K562 (cell line): ENCODE measurements around the gene SCRN1. TPM values are rescaled to one million over a fixed set of nuclear protein-coding genes. Genes with fewer than 3 reads are reported as not detected.

Source experiments
- ATAC-seq: fragments of 200-7000 bp; cut with Tn5 transposase; 3 replicates; pipeline ENCODE4 v1.9.1; 2020; ENCODE audit warnings: moderate library complexity
- BruUV-seq: library from RNA; stranded (reverse); fragments of 400-500 nt; replicated peaks from 2 replicates; lab custom pipeline; 2021; lab: Mats Ljungman, UMichigan
- CTCF ChIA-PET: fragments of 300-600 bp; formaldehyde crosslinking; extraction: SDS; loops from one replicate; lab custom pipeline; 2021; ENCODE audit warnings: low intra/inter-chr PET ratio; lab: Yijun Ruan, JAX
- POLR2A ChIA-PET: fragments of 300-600, 350-650 bp; sonication (Branson Sonifier 250); formaldehyde crosslinking; extraction: SDS; loops from one replicate; lab custom pipeline; 2021; ENCODE audit warnings: antibody characterized with exemption, inconsistent platforms; lab: Yijun Ruan, JAX
- DNase-seq, 4 experiments: peaks; one replicate each; pipeline versions ENCODE4 v3.0.0 to v3.0.0-alpha.2; 2011 to 2018; ENCODE audit warnings: low spot score in 3 of 4, mixed read lengths in 3 of 4; ENCODE audit errors: extremely low read depth in 1 of 4
- FAIRE-seq: peaks from 2 replicates; lab custom pipeline; 2011; peaks lifted over from hg19 to GRCh38; lab: Jason Lieb, UNC
- H2AFZ ChIP-seq: 2 replicates; pipeline ENCODE4 v1.6.0; 2011; ENCODE audit warnings: low read depth, low read length, control low read depth, inconsistent platforms
- H3K27ac ChIP-seq: fragments of 200-600 bp; 3 replicates; pipeline ENCODE4 v1.8.0; 2011; ENCODE audit warnings: low read depth, mild to moderate bottlenecking, control low read depth, inconsistent platforms, low read length, moderate library complexity, mixed read lengths; ENCODE audit errors: extremely low read depth
- H3K27me3 ChIP-seq, 2 experiments: fragments of 300-600 bp in 1 of 2; 2 replicates in 1 of 2; 3 replicates in 1 of 2; pipeline versions ENCODE4 v1.6.0 to v1.8.0; 2011; ENCODE audit warnings: inconsistent platforms in 2 of 2, low read length in 2 of 2, mild to moderate bottlenecking in 1 of 2, mixed read lengths in 1 of 2, moderate library complexity in 1 of 2; ENCODE audit not compliant: control insufficient read depth in 2 of 2, insufficient read depth in 2 of 2
- H3K36me3 ChIP-seq: fragments of 300-600 bp; 3 replicates; pipeline ENCODE4 v1.8.0; 2011; ENCODE audit warnings: mild to moderate bottlenecking, low read length, inconsistent platforms; ENCODE audit not compliant: control insufficient read depth, insufficient read depth
- H3K4me1 ChIP-seq, 2 experiments: fragments of 200-600 bp in 1 of 2; replicated peaks in 1 of 2; 2 replicates in 1 of 2; 3 replicates in 1 of 2; pipeline versions ENCODE4 v1.5.1 to v1.8.0; 2011; ENCODE audit warnings: inconsistent platforms in 2 of 2, low read length in 2 of 2, mild to moderate bottlenecking in 1 of 2, mixed read lengths in 1 of 2, moderate library complexity in 1 of 2; ENCODE audit not compliant: control insufficient read depth in 2 of 2, insufficient read depth in 2 of 2
- H3K4me2 ChIP-seq: 2 replicates; pipeline ENCODE4 v1.6.1; 2011; ENCODE audit warnings: low read length, control low read depth, inconsistent platforms, mixed read lengths; ENCODE audit not compliant: insufficient read depth
- H3K4me3 ChIP-seq: fragments of 200-600 bp; sonication (generic), shearing (Covaris generic); 2 replicates; pipeline ENCODE4 v1.5.1; 2016; ENCODE audit warnings: control low read depth, inconsistent platforms
- H3K79me2 ChIP-seq: fragments of 200-600 bp; 3 replicates; pipeline ENCODE4 v1.8.0; 2011; ENCODE audit warnings: low read length, inconsistent platforms; ENCODE audit not compliant: control insufficient read depth, insufficient read depth
- H3K9ac ChIP-seq, 2 experiments: 2 replicates each; pipeline versions ENCODE4 v1.6.0 to v1.6.1; 2011; ENCODE audit warnings: low read depth in 2 of 2, low read length in 2 of 2, control low read depth in 1 of 2, inconsistent platforms in 1 of 2, mild to moderate bottlenecking in 1 of 2, mixed read lengths in 1 of 2; ENCODE audit not compliant: insufficient read depth in 1 of 2
- H3K9me1 ChIP-seq: one replicate; pipeline ENCODE4 v1.6.0; 2011; ENCODE audit warnings: inconsistent platforms, mild to moderate bottlenecking, low read length, moderate library complexity; ENCODE audit not compliant: control insufficient read depth, insufficient read depth
- H3K9me3 ChIP-seq: replicated peaks from 2 replicates; pipeline ENCODE4 v1.5.1; 2011; ENCODE audit warnings: low read depth, low read length, inconsistent platforms; ENCODE audit not compliant: control insufficient read depth, insufficient read depth
- H4K20me1 ChIP-seq: replicated peaks from 2 replicates; pipeline ENCODE4 v1.6.1; 2011; ENCODE audit warnings: low read length, inconsistent platforms, mixed read lengths; ENCODE audit not compliant: control insufficient read depth, insufficient read depth
- CEBPG ChIP-seq, 3 experiments: fragments of 200-800 bp in 1 of 3; sonication (Bioruptor generic) in 1 of 3; sonication (generic) in 1 of 3; formaldehyde crosslinking in 1 of 3; IDR thresholded peaks in 2 of 3; conservative IDR thresholded peaks in 1 of 3; 2 replicates each; pipeline versions ENCODE4 v1.6.1 to v1.8.0; 2016 to 2022; ENCODE audit warnings: missing compliant biosample characterization in 2 of 3, missing genetic modification characterization in 2 of 3, mild to moderate bottlenecking in 1 of 3, missing genetic modification reagents in 1 of 3
- CREB1 ChIP-seq, 2 experiments: sonication (generic) in 1 of 2; formaldehyde crosslinking in 1 of 2; IDR thresholded peaks; 2 replicates each; pipeline versions ENCODE4 v1.6.1 to v1.8.0; 2012 to 2022; ENCODE audit warnings: inconsistent platforms in 1 of 2, mild to moderate bottlenecking in 1 of 2, missing genetic modification reagents in 1 of 2, moderate library complexity in 1 of 2
- HIVEP1 ChIP-seq: fragments of 250-450 bp; sonication (Bioruptor Pico); IDR thresholded peaks from 2 replicates; pipeline ENCODE4 v1.4.0; 2020; ENCODE audit warnings: mild to moderate bottlenecking
- ZNF146 ChIP-seq: IDR thresholded peaks from one replicate; pipeline ENCODE4 v1.6.1; 2018; ENCODE audit warnings: missing compliant biosample characterization; ENCODE audit not compliant: unreplicated experiment
- ZNF507 ChIP-seq: conservative IDR thresholded peaks from 2 replicates; pipeline ENCODE4 v1.6.1; 2017; ENCODE audit warnings: missing genetic modification characterization, missing compliant biosample characterization
- WGBS: fragments of 100-300 bp; shearing (Covaris generic); methylation state at CpG from one replicate; pipeline ENCODE4 v1.1.6; 2016; ENCODE audit warnings: low coverage, mixed read lengths; ENCODE audit not compliant: insufficient coverage; ENCODE audit errors: missing lambda C conversion rate; 5-methylcytosine and 5-hydroxymethylcytosine counted together
- in situ Hi-C: fragments of 300-500 bp; cut with MboI; formaldehyde crosslinking; loops from 4 replicates; pipeline ENCODE4 v1.15.0; 2018; ENCODE audit warnings: inconsistent platforms, mixed read lengths
- intact Hi-C: fragments of 100-400 bp; cut with micrococcal nuclease; formaldehyde crosslinking; loops from 2 replicates; pipeline ENCODE4 v1.14.2; 2022
- polyA plus RNA-seq, 8 experiments: library from polyadenylated mRNA; depleted of rRNA in 4 of 8; stranded (reverse) in 5 of 8; unstranded in 3 of 8; fragments of >200 nt; fragmentation: Nextera tagmentation in 2 of 8; fragmentation: Illumina TruSeq in 1 of 8; extraction: Ambion mirVana in 2 of 8; extraction: Trizol in 1 of 8; gene quantifications; 2 replicates each; pipeline versions ENCODE4 v1.2.1 to v1.2.3, GENCODE V29; 2011 to 2014; ENCODE audit warnings: inconsistent platforms in 1 of 8, missing spikeins in 1 of 8
- total RNA-seq, 7 experiments: library from RNA; depleted of rRNA in 6 of 7; stranded (reverse); fragments of >200 nt in 6 of 7; fragmentation: Illumina TruSeq in 2 of 7; extraction: Trizol in 2 of 7; gene quantifications; 2 replicates each; pipeline versions ENCODE4 v1.2.1 to v1.2.3, GENCODE V29; 2011 to 2021; ENCODE audit warnings: low replicate concordance in 1 of 7
- TF ChIP-seq, protein P1 (sequence below), 2 experiments: fragments of 450-650 bp in 1 of 2; sonication (generic) in 1 of 2; formaldehyde crosslinking in 1 of 2; IDR thresholded peaks in 1 of 2; conservative IDR thresholded peaks in 1 of 2; 2 replicates each; pipeline versions ENCODE4 v1.6.1 to v1.8.1; 2016 to 2023; ENCODE audit warnings: mild to moderate bottlenecking in 2 of 2, moderate library complexity in 2 of 2, inconsistent platforms in 1 of 2, missing genetic modification reagents in 1 of 2

SCRN1 gene
- total and polyA plus RNA-seq, 9 of the 15 experiments (the other 6 are each of a cell fraction or from before 2014, with no cell fraction given), result 0.13 to 1.4 (median 0.20) TPM

DNA sequence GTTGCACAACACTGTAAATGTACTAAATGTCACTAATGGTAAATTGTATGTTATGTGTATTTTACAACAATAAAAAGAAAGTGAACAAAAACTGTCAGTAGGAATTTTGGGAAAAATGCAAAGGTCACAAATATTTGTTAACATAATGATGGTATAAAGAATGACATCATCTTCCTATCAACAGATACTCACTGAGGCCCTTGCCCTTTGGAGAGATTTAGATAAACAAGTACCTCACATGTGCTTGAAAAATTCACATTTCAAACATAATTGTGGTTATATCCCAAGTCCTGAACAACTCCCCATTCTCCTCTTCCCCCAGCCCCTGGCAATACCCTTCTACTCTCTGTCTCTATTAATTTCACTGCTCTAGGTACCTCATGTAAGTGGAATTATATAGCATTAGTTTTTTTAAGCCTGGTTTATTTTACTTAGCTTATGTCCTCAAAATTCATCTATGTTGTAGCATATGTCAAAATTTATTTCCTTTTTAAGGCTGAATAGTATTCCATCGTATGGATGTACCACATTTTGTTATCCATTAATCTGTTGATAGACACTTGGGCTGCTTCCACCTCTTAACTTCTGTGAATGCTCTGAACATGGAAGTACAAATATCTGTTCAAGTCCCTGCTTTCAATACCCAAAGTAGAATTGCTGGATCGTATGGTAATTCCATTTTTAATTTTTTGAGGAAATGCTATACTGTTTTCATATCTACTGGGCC lies 92.8 kb downstream of the SCRN1 start:
- FAIRE-seq, result no peak
- ATAC-seq, result no peak

More for the DNA sequence above, 92.8 kb downstream of the SCRN1 start:
- H3K27me3 ChIP-seq, result no peaks in the 10 kb centered on the region; a peak in 1 of 5 replicates
- H3K36me3 ChIP-seq, result no peaks in the 10 kb centered on the region
- H3K27ac ChIP-seq, result no peak overlapping the region
- H3K79me2 ChIP-seq, result no peaks in the 10 kb centered on the region
- peaks cover 2 to 7% of the 10 kb centered on the region in 2 experiments; a peak in 4 of 5 replicates for H3K4me1 ChIP-seq
- H4K20me1 ChIP-seq, result no peaks in the 10 kb centered on the region
- intact Hi-C loops (no loop called here), in situ Hi-C loops (no loop called here)
- H3K4me2 ChIP-seq, result no peak overlapping the region
- no peak overlapping the region for H2AFZ ChIP-seq
- H3K4me3 ChIP-seq, result no peak overlapping the region
- DNase-seq, result no peak
- H3K9me3 ChIP-seq, result no peaks in the 10 kb centered on the region
- TF ChIP-seq ZNF507 (tag) (peak; percentile 40; the same call in 1 of the 2 replicates), CREB1 (IDR thresholded peaks at IDR 0.05) (no peak), CREB1 (CRISPR knock-in tag; IDR thresholded peaks at IDR 0.05) (no peak), ZNF146 (CRISPR knock-in tag) (peak; percentile 37), HIVEP1 (CRISPR knock-in tag) (no peak), CEBPG (CRISPR knock-in tag; IDR thresholded peaks at IDR 0.05) (no peak), CEBPG (tag; conservative IDR thresholded peaks at IDR 0.05 in 1 of 2, IDR thresholded peaks at IDR 0.05 in 1 of 2) (peak in 1 of 2 experiments; percentile 22; a peak in 1 of 4 replicates)
- TF ChIP-seq, protein P1, sequence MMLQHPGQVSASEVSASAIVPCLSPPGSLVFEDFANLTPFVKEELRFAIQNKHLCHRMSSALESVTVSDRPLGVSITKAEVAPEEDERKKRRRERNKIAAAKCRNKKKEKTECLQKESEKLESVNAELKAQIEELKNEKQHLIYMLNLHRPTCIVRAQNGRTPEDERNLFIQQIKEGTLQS (IDR thresholded peaks at IDR 0.05), result peak; percentile 47; the same call in 1 of the 2 replicates
- TF ChIP-seq, protein P1 (CRISPR knock-in tag; conservative IDR thresholded peaks at IDR 0.05), result no peak
- no TSS peak for BruUV-seq
- 13% methylated on average over 2 of the region's 2 CpGs for WGBS
- ChIA-PET CTCF (no interaction called here), POLR2A (no interaction called here)
- no peaks in the 10 kb centered on the region for H3K9me1 ChIP-seq
- H3K9ac ChIP-seq, result no peak overlapping the region
